Right cardiac atrium (tissue), 5 donors: Measurements from ENCODE around the gene PROSER3. TPM values are rescaled to one million over a fixed set of nuclear protein-coding genes. Genes with fewer than 3 reads are reported as not detected.
"Not testable (repeated sequence)": the region's sequence is repeated elsewhere in the genome, so short reads cannot be mapped to it uniquely, and the experiment has no call there.

Source experiments
- ATAC-seq, 2 donors: fragments of 200-7000 bp; cut with Tn5 transposase; one replicate each; pipeline versions ENCODE4 v1.8.0 to v1.9.1; 2020; ENCODE audit warnings: moderate library complexity in 2 of 2, mild to moderate bottlenecking in 1 of 2
- DNase-seq, 3 donors: peaks; one replicate each; pipeline ENCODE4 v3.0.0-alpha.2; 2020
- H3K27ac ChIP-seq: one replicate; pipeline ENCODE4 v1.5.1; 2013; ENCODE audit warnings: mild to moderate bottlenecking, low read length, control low read depth, moderate library complexity
- H3K27me3 ChIP-seq: one replicate; pipeline ENCODE4 v1.6.1; 2013; ENCODE audit not compliant: control insufficient read depth, insufficient read depth
- H3K4me1 ChIP-seq: one replicate; pipeline ENCODE4 v1.6.1; 2013; ENCODE audit warnings: low read length; ENCODE audit not compliant: control insufficient read depth, insufficient read depth
- H3K4me3 ChIP-seq: one replicate; pipeline ENCODE4 v1.5.1; 2013; ENCODE audit warnings: low read length, control low read depth
- H3K9me3 ChIP-seq: one replicate; pipeline ENCODE4 v1.6.1; 2013; ENCODE audit warnings: low read length; ENCODE audit not compliant: control insufficient read depth
- WGBS: extraction: QIAGEN DNeasy Blood & Tissue Kit; methylation state at CpG from one replicate; pipeline ENCODE4 v1.1.7; 2013; 5-methylcytosine and 5-hydroxymethylcytosine counted together
- intact Hi-C, 4 donors: fragments of 100-400 bp; cut with DNase I; formaldehyde crosslinking; loops; one replicate each; pipeline versions ENCODE4 v1.11.0 to v1.14.0; 2022 to 2023
- polyA plus RNA-seq: library from polyadenylated mRNA; stranded (reverse); fragments of 200-250 nt; gene quantifications from one replicate; pipeline ENCODE4 v1.2.3, GENCODE V29; 2013
- total RNA-seq, 4 donors: library from RNA; stranded (reverse); fragmentation: NEBNext Ultra II Directional; extraction: Animal tissue kit (Norgen Biotek cat#: 25700); gene quantifications; one replicate each; pipeline ENCODE4 v1.2.1, GENCODE V29; 2021
- donor health status: healthy with polysubstance abuse.
- donor health status: DM: no; HTN: yes; CAD: no.
- donor health status: DM: no; HTN: no; CAD: no.
- donor health status: DM: no; HTN: yes; CAD: no; lungs with severe emphysema.
- donor health status: DM: yes; HTN: yes; CAD: no.

Gene PROSER3
- total and polyA plus RNA-seq, 5 donors: 5.6 to 10.3 (median 7.1) TPM

DNA sequence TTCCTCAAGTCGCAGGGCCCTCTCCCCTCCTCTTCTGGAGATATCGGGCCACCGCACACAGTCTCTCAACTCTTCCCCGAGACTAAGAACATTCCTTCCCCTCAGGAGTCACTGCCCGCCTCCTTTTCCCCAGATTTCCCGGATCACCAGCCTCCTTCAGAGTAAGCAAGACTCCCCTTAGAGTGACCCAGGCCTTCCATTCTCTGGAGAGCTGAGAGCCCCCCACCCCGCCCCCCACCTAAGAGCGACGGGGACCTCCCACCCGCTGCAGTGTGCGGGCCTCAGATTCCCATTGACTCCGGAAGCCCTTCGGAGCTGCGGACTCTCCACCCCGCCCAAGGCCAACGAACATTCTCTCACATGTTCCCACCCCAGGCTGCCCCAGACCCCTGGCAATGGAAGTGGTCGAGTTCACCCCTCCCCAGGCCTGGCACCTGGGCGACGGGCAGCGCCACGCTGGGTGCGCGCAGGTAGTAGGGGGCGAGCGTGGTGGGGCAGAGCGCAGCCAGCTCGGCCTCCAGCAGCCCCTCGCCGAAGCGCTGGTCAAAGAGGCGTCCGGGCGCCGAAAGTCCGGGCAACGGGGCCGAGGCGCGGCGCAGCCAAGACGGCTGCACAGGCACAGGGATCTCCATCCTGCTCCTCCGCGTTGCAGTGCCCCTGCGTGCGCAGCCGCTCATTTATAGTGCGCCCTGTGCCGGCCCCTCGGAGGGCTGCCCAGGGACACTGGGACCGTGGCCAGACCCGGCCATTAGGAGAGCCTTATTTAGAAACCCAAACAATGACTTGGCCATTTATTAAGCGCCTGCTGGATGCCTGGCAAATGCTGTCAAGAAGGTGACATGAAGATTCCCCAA is 1.4 kb upstream of the PROSER3 start, which contains the start of gene HSPB6:
TSS of gene HSPB6 (minus strand) at position 653 of the 854 bp plus-strand sequence. CDS start at position 632, 21 bp downstream.
- Histone ChIP-seq H3K27ac (peak within 1 kb of the TSS; percentile 97), H3K9me3 (no peaks in the 10 kb centered on the region), H3K4me1 (peaks cover 2% of the 10 kb centered on the region), H3K4me3 (peak within 1 kb of the TSS; percentile 54), H3K27me3 (no peaks in the 10 kb centered on the region)
- ATAC-seq (peak; percentile 29 to 41), DNase-seq (peak; percentile 87 to 93 (median 93))
- WGBS: 4% methylated on average over 52 of the region's 52 CpGs
- intact Hi-C loops: loop anchor here in 1 of 4 donors (10.0 kb wide), 1 partner anchor 178 kb away; the partner anchor contains the start of gene LRFN3

DNA sequence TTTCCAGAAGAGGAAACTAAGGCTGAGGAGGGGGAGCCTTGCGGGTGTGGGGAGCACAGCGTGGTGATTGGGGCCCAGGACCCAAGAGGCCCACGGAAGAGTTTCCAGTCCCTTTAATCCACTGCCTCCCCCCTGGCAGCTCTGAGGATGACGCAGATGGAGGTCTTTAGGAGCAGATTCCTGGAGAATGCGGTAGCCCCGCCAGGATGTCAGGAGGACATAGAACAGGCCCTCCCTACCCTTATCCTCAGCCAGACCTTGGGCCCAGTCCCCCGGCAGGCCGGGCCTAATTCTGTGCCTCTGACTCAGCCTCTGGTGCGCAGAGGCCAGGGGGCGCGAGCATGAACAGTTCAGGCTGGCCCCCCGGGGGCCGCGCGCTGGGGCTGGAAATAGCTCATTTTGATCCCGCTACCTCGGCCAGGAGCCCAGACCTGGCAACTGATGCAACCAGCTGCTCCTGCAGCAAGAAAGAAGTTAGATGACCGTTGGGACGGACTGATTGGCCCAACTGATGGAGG is 686 bp upstream of the PROSER3 start:
- peak; percentile 95 to 96 (median 95) for DNase-seq
- ATAC-seq: peak; percentile 59 to 68
- H3K9me3 ChIP-seq: no peaks in the 10 kb centered on the region
- peak overlapping the region; percentile 47 for H3K4me3 ChIP-seq
- peaks cover 2% of the 10 kb centered on the region for H3K4me1 ChIP-seq
- H3K27ac ChIP-seq: peak overlapping the region; percentile 97
- WGBS: 2% methylated on average over 19 of the region's 19 CpGs
- H3K27me3 ChIP-seq: no peaks in the 10 kb centered on the region
- intact Hi-C loops: loop anchor here in 1 of 4 donors (10.0 kb wide), 1 partner anchor 178 kb away; the partner anchor contains the start of gene LRFN3

DNA sequence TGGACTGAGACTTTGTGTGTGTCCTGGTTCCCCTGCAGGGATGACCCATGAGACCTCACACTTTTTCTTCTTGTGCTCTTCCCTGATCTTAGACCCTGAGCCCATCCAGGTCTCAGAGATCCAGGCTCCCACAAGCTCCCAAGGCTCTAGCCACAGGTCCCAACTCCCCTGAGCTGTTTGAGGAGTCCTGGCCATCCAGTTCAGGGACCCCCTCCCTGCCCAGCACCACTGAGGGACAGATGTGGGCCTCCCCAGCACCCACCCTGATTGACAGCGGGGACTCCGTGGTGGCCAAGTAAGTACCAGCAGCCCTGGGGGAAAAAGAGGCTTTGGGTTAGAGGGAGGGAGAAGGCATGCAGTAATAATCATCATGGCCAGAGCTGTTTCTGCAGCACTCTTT is 1.7 kb downstream of the PROSER3 start:
- WGBS: 90% methylated on average over 2 of the region's 2 CpGs
- intact Hi-C loops: loop anchor here in 1 of 4 donors (10.0 kb wide), 1 partner anchor 175 kb away; the partner anchor contains the start of gene LRFN3

DNA sequence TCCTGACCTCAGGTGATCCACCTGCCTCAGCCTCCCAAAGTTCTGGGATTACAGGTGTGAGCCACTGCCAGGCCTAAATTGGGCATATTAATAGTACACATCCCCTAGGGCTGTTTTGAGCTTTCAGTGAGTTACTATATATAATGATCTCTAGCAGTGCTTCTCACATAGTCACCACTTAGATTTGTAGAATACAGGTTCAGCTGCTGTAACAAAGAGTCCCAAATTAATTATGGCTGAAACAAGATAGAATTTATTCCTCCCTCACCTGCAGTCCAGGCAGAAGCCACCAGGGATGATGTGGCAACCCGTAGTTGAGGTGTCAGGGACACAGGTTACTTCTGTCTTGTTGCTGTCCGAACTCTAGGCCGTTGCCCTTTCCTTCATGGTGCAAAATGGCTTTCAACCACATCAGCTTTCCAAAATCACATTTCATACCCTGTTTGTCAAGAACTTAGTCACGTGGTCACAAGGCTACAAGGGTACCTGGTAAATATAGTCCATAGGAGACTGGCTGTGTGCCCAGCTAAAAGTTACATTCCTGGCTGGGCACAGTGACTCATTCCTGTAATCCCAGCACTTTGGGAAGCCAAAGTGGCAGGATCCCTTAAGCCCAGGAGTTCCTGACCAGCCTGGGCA is 2.9 kb downstream of the PROSER3 start:
- intact Hi-C loops: no loop called here

More for the DNA sequence above, 1.7 kb downstream of the PROSER3 start:
- no peak for ATAC-seq
- DNase-seq: peak in 1 of 3 donors; percentile 37
- H3K27ac ChIP-seq: no peak overlapping the region
- no peaks in the 10 kb centered on the region for H3K27me3 ChIP-seq
- H3K4me3 ChIP-seq: no peak overlapping the region
- H3K4me1 ChIP-seq: peaks cover 2% of the 10 kb centered on the region
- no peaks in the 10 kb centered on the region for H3K9me3 ChIP-seq

DNA sequence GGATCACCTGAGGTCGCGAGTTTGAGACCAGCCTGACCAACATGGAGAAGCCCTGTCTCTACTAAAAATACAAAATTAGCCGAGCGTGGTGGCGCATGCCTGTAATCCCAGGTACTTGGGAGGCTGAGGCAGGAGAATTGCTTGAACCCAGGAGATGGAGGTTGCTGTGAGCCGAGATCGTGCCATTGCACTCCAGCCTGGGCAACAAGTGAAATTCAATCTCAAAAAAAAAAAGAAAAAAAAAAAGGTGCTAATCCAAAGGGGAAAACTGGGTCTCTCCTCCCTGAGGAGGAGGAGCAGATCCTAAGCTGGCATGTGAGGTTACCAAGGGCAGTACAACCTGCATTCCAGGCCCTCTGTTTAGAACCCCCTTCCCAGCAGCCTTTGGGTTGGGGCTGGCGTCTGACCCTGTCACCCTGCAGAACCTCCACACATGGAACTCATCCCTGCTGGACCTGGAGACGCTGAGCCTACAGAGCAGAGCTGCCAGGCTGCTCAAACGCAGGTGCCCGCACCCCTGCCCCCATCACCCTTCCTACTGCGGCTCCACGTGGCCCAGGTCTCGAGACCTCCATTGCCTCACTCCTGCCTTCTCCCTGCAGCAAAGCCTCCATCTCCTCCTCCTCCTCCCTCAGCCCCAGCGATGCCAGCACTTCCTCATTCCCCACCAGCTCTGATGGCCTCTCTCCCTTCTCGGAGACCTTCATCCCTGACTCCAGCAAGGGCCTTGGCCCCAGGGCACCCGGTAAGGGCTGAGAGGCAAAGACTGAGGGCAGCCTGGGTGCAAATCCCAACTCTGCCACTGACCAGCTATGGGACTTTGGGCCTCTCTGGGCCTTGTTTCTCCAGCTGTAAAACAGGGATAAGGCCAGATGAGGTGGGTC is 6.7 kb downstream of the PROSER3 start:
- no peak overlapping the region for H3K4me3 ChIP-seq
- no peak overlapping the region for H3K27ac ChIP-seq
- intact Hi-C loops: no loop called here
- 93% methylated on average over 17 of the region's 17 CpGs for WGBS
- DNase-seq: peak in 1 of 3 donors; percentile 27
- H3K4me1 ChIP-seq: no peaks in the 10 kb centered on the region
- no peak for ATAC-seq
- no peaks in the 10 kb centered on the region for H3K9me3 ChIP-seq
- H3K27me3 ChIP-seq: no peaks in the 10 kb centered on the region

More for the DNA sequence above, 2.9 kb downstream of the PROSER3 start:
- no peak for DNase-seq
- H3K9me3 ChIP-seq: no peaks in the 10 kb centered on the region
- no peaks in the 10 kb centered on the region for H3K27me3 ChIP-seq
- no peak overlapping the region for H3K27ac ChIP-seq
- ATAC-seq: no peak
- WGBS: 92% methylated on average over 4 of the region's 4 CpGs
- H3K4me3 ChIP-seq: no peak overlapping the region
- no peaks in the 10 kb centered on the region for H3K4me1 ChIP-seq

DNA sequence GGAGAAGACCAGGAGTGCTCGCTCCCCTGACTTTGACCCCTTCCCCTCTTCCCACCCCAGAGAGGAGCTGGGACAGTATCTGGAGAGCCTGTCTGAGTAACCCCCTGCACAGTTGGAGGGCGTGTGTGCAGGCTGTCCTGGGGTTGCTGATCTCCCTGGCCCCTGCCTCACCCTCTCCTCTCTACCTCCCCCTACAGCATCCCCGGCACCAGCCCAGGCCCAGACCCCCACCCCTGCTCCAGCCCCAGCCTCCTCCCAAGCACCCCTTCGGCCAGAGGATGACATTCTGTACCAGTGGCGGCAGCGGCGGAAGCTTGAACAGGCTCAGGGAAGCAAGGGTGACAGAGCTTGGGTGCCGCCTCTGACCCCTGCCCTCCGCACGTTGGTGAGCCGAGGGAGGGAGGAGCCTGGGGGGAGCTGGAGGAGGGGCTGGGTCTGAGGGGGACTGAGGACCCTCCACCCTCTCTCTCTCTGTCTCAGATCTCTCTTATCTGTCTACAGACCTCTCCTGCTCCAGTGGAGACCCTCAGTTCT is 8.7 kb downstream of the PROSER3 start:
- Histone ChIP-seq H3K9me3 (no peaks in the 10 kb centered on the region), H3K27me3 (no peaks in the 10 kb centered on the region), H3K27ac (no peak overlapping the region), H3K4me3 (no peak overlapping the region), H3K4me1 (no peaks in the 10 kb centered on the region)
- DNase-seq: peak in 1 of 3 donors; percentile 42
- intact Hi-C loops: no loop called here
- 83% methylated on average over 11 of the region's 11 CpGs for WGBS
- ATAC-seq: peak in 1 of 2 donors; percentile 10

DNA sequence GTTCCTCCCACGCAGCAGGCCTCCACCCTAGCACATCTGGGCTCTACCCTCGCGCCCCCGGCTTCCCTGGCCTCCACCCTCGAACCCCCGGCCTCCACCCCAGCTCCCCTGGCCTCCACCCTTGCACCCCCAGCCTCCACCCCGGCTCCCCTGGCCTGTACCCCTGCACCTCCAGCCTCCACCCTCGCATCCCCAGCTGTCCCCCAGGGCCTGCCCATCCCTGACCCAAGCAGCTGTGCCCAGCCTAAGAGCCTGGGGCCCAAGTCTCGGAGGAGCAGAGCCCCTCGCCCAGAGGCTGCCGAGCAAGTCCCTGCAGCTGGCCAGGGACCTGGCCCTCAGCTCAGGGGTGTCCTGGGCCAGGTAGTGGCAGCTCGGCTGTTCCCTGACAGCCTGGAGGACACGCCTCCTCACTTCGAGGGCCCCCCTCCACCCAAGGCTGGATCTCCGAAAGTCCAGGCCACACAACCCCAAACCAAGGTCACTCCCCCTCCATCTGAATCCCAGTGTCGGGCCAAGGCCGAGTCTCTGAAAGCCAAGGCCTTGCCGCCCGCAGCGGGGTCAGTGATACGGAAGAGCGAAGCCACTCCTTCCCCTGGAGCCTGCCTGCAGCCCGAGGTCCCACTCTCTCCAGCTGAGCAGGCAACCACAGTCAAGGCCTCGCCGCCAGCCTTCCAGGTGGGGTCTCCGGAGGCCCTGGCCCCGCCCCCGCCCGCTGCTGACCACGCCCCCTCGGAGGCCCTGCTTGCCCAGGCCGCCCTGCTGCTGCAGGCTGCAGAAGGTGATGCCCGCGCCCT is 9.5 kb downstream of the PROSER3 start:
- WGBS: 66% methylated on average over 34 of the region's 34 CpGs
- no peaks in the 10 kb centered on the region for H3K4me1 ChIP-seq
- DNase-seq: peak in 1 of 3 donors; percentile 60
- intact Hi-C loops: no loop called here
- H3K9me3 ChIP-seq: no peaks in the 10 kb centered on the region
- no peaks in the 10 kb centered on the region for H3K27me3 ChIP-seq
- peak; percentile 31 to 42 for ATAC-seq
- H3K27ac ChIP-seq: no peak overlapping the region
- H3K4me3 ChIP-seq: no peak overlapping the region

DNA sequence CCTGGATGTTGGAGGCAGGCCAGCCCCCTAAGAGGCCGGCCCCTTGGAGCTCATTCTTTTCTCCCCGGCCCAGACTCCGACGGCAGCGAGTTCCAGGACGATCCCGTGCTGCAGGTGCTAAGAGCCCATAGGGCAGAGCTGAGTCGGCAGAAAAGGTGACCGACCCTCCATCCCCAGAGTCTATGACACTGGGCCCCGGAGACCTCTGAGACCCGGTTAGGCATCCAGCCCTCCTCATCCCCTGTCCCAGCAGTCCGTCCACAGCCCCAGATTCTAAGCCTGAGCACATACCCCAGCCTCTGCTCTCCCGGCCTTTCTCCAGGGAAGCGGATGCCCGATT is 10.1 kb downstream of the PROSER3 start:
- Histone ChIP-seq H3K27me3 (no peaks in the 10 kb centered on the region), H3K4me1 (no peaks in the 10 kb centered on the region), H3K9me3 (no peaks in the 10 kb centered on the region), H3K27ac (no peak overlapping the region), H3K4me3 (no peak overlapping the region)
- intact Hi-C loops: no loop called here
- WGBS: 64% methylated on average over 15 of the region's 15 CpGs
- DNase-seq (no peak), ATAC-seq (no peak)

DNA sequence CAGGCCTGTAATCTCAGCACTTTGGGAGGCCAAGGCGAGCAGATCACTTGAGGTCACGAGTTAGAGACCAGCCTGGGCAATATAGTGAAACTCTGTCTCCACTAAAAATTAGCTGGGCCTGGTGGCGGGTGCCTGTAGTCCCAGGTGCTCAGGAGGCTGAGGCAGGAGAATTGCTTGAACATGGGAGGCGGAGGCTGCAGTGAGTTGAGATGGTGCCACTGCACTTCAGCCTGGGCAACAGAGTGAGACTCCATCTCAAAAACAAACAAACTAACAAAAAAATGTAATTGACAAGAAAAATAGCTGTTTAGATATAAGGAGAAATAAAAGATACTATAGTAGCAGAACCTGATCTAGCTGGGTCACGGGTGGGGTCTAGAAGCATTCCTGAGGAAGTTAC is 14.4 kb downstream of the PROSER3 start:
- ATAC-seq, H3K4me1 ChIP-seq, H3K4me3 ChIP-seq, intact Hi-C loops, H3K27me3 ChIP-seq, DNase-seq, H3K9me3 ChIP-seq, H3K27ac ChIP-seq: not testable (repeated sequence)
- 94% methylated on average over 5 of the region's 5 CpGs for WGBS
